ENCODE results near the gene SPEF2.

- TF ChIP-seq CTCF (IDR thresholded peaks at IDR 0.05; ENCODE audit: insufficient read depth, low read length) (no peak), REST (IDR thresholded peaks at IDR 0.05; ENCODE audit: insufficient replicate concordance, low read depth) (no peak), SPI1 (IDR thresholded peaks at IDR 0.05; ENCODE audit: borderline replicate concordance, low read depth) (no peak), POLR2AphosphoS5 (IDR thresholded peaks at IDR 0.05; ENCODE audit: low read depth) (no peak), GABPA (IDR thresholded peaks at IDR 0.05; ENCODE audit: low read depth) (no peak)
Measured at GRCh38 chr5:35657877-35658276, 40.2 kb downstream of the SPEF2 start.

Measured in HL-60 (cell line).